ENCODE measurements around the gene NEU2. TPM values are rescaled to one million over a fixed set of nuclear protein-coding genes. Genes with fewer than 3 reads are reported as not detected.

NEU2 gene
- total RNA-seq, 1 donor from 2014 or later: not detected

- Mint-ChIP-seq H3K27ac (ENCODE audit: unreplicated experiment) (no peak overlapping the region), H3K4me1 (ENCODE audit: low read depth, unreplicated experiment) (peaks cover 2% of the 10 kb centered on the region), H3K27me3 (ENCODE audit: unreplicated experiment) (peaks cover 6% of the 10 kb centered on the region), H3K36me3 (ENCODE audit: unreplicated experiment) (no peaks in the 10 kb centered on the region), H3K9me3 (ENCODE audit: unreplicated experiment) (no peaks in the 10 kb centered on the region), H3K4me3 (ENCODE audit: unreplicated experiment) (no peak overlapping the region)
- TF ChIP-seq CTCF (IDR thresholded peaks at IDR 0.05; ENCODE audit: partially characterized antibody, unreplicated experiment): no peak
- DNase-seq: no peak
Measured at GRCh38 chr2:233044974-233045605, 12.6 kb downstream of the NEU2 start.

GRCh38 chr2:233047206-233047605 is 14.7 kb downstream of the NEU2 start:
- DNase-seq: no peak
- H3K27ac Mint-ChIP-seq (ENCODE audit: unreplicated experiment): no peak overlapping the region
- peaks cover 4% of the 10 kb centered on the region for H3K4me1 Mint-ChIP-seq (ENCODE audit: low read depth, unreplicated experiment)
- H3K27me3 Mint-ChIP-seq (ENCODE audit: unreplicated experiment): peaks cover 9% of the 10 kb centered on the region
- H3K4me3 Mint-ChIP-seq (ENCODE audit: unreplicated experiment): no peak overlapping the region
- no peak for TF ChIP-seq CTCF (IDR thresholded peaks at IDR 0.05; ENCODE audit: partially characterized antibody, unreplicated experiment)
- H3K36me3 Mint-ChIP-seq (ENCODE audit: unreplicated experiment): no peaks in the 10 kb centered on the region
- peaks cover 2% of the 10 kb centered on the region for H3K9me3 Mint-ChIP-seq (ENCODE audit: unreplicated experiment)

GRCh38 chr2:233047667-233048066 is 15.2 kb downstream of the NEU2 start:
- no peak overlapping the region for H3K27ac Mint-ChIP-seq (ENCODE audit: unreplicated experiment)
- no peaks in the 10 kb centered on the region for H3K36me3 Mint-ChIP-seq (ENCODE audit: unreplicated experiment)
- no peak for DNase-seq
- no peak for TF ChIP-seq CTCF (IDR thresholded peaks at IDR 0.05; ENCODE audit: partially characterized antibody, unreplicated experiment)
- H3K9me3 Mint-ChIP-seq (ENCODE audit: unreplicated experiment): peaks cover 2% of the 10 kb centered on the region
- peaks cover 4% of the 10 kb centered on the region for H3K4me1 Mint-ChIP-seq (ENCODE audit: low read depth, unreplicated experiment)
- peaks cover 9% of the 10 kb centered on the region for H3K27me3 Mint-ChIP-seq (ENCODE audit: unreplicated experiment)
- no peak overlapping the region for H3K4me3 Mint-ChIP-seq (ENCODE audit: unreplicated experiment)

- no peak overlapping the region for H3K27ac Mint-ChIP-seq (ENCODE audit: unreplicated experiment)
- no peak for TF ChIP-seq CTCF (IDR thresholded peaks at IDR 0.05; ENCODE audit: partially characterized antibody, unreplicated experiment)
- H3K4me1 Mint-ChIP-seq (ENCODE audit: low read depth, unreplicated experiment): peaks cover 4% of the 10 kb centered on the region
- no peak overlapping the region for H3K4me3 Mint-ChIP-seq (ENCODE audit: unreplicated experiment)
- peaks cover 2% of the 10 kb centered on the region for H3K9me3 Mint-ChIP-seq (ENCODE audit: unreplicated experiment)
- peaks cover 8% of the 10 kb centered on the region for H3K27me3 Mint-ChIP-seq (ENCODE audit: unreplicated experiment)
- no peaks in the 10 kb centered on the region for H3K36me3 Mint-ChIP-seq (ENCODE audit: unreplicated experiment)
- DNase-seq: no peak
Measured at GRCh38 chr2:233048569-233049193, 16.2 kb downstream of the NEU2 start.

GRCh38 chr2:233049194-233049761 is 16.8 kb downstream of the NEU2 start:
- H3K9me3 Mint-ChIP-seq (ENCODE audit: unreplicated experiment): peaks cover 2% of the 10 kb centered on the region
- no peak for DNase-seq
- H3K4me3 Mint-ChIP-seq (ENCODE audit: unreplicated experiment): no peak overlapping the region
- H3K36me3 Mint-ChIP-seq (ENCODE audit: unreplicated experiment): no peaks in the 10 kb centered on the region
- peaks cover 6% of the 10 kb centered on the region for H3K4me1 Mint-ChIP-seq (ENCODE audit: low read depth, unreplicated experiment)
- H3K27me3 Mint-ChIP-seq (ENCODE audit: unreplicated experiment): peaks cover 8% of the 10 kb centered on the region
- no peak overlapping the region for H3K27ac Mint-ChIP-seq (ENCODE audit: unreplicated experiment)
- TF ChIP-seq CTCF (IDR thresholded peaks at IDR 0.05; ENCODE audit: partially characterized antibody, unreplicated experiment): no peak
